HG03139 (cell line): Measurements from ENCODE around the gene RBMS1.
"Not testable (repeated sequence)": the region's sequence is repeated elsewhere in the genome, so short reads cannot be mapped to it uniquely, and the experiment has no call there.

Source experiments
- ATAC-seq: cut with Tn5 transposase; IDR thresholded peaks from one replicate; pipeline ENCODE4 v1.9.1; 2021; ENCODE audit not compliant: unreplicated experiment

The RBMS1 gene

GRCh38 chr2:160437273-160437672 lies 56.3 kb downstream of the RBMS1 start:
- no peak for ATAC-seq

GRCh38 chr2:160434254-160434948 lies 59.2 kb downstream of the RBMS1 start:
- no peak for ATAC-seq

GRCh38 chr2:160433466-160434140 lies 60.0 kb downstream of the RBMS1 start:
- no peak for ATAC-seq

GRCh38 chr2:160432633-160433032 lies 61.0 kb downstream of the RBMS1 start:
- no peak for ATAC-seq

- ATAC-seq = no peak
Observed at GRCh38 chr2:160431441-160431840, 62.2 kb downstream of the RBMS1 start.

GRCh38 chr2:160430001-160430344 lies 63.6 kb downstream of the RBMS1 start:
- no peak for ATAC-seq

GRCh38 chr2:160429248-160430000 lies 64.2 kb downstream of the RBMS1 start:
- no peak for ATAC-seq

- ATAC-seq = no peak
Observed at GRCh38 chr2:160428405-160428763, 65.2 kb downstream of the RBMS1 start.

- ATAC-seq = peak; percentile 70
Observed at GRCh38 chr2:160427629-160428404, 65.8 kb downstream of the RBMS1 start.

- no peak for ATAC-seq
Observed at GRCh38 chr2:160426604-160427003, 67.0 kb downstream of the RBMS1 start.

- ATAC-seq = no peak
Observed at GRCh38 chr2:160425434-160426151, 68.0 kb downstream of the RBMS1 start.

GRCh38 chr2:160423126-160423525 lies 70.5 kb downstream of the RBMS1 start:
- no peak for ATAC-seq

GRCh38 chr2:160421646-160422501 lies 71.7 kb downstream of the RBMS1 start:
- ATAC-seq = not testable (repeated sequence)

- ATAC-seq = no peak
Observed at GRCh38 chr2:160420711-160421110, 72.9 kb downstream of the RBMS1 start.

GRCh38 chr2:160419776-160420505 lies 73.7 kb downstream of the RBMS1 start:
- no peak for ATAC-seq

GRCh38 chr2:160418853-160419252 lies 74.8 kb downstream of the RBMS1 start:
- ATAC-seq = no peak

- no peak for ATAC-seq
Observed at GRCh38 chr2:160418398-160418765, 75.2 kb downstream of the RBMS1 start.

GRCh38 chr2:160417745-160418397 lies 75.7 kb downstream of the RBMS1 start:
- ATAC-seq = no peak

- no peak for ATAC-seq
Observed at GRCh38 chr2:160415991-160416390, 77.6 kb downstream of the RBMS1 start.
